Loucy (cell line): ENCODE results near the gene MOV10.
"Not testable (repeated sequence)": the region's sequence is repeated elsewhere in the genome, so short reads cannot be mapped to it uniquely, and the experiment has no call there.

ENCODE experiments used
- EZH2phosphoT487 ChIP-seq: fragments of 200-600 bp; IDR thresholded peaks from 2 replicates; pipeline ENCODE4 v1.6.1; 2018; ENCODE audit warnings: antibody characterized with exemption, mild to moderate bottlenecking, moderate library complexity, borderline replicate concordance
- TF ChIP-seq, protein P1 (sequence below): fragments of 200-600 bp; sonication (generic); conservative IDR thresholded peaks from 2 replicates; pipeline ENCODE4 v1.5.1; 2014; ENCODE audit warnings: mild to moderate bottlenecking, antibody characterized with exemption, low read length

DNA sequence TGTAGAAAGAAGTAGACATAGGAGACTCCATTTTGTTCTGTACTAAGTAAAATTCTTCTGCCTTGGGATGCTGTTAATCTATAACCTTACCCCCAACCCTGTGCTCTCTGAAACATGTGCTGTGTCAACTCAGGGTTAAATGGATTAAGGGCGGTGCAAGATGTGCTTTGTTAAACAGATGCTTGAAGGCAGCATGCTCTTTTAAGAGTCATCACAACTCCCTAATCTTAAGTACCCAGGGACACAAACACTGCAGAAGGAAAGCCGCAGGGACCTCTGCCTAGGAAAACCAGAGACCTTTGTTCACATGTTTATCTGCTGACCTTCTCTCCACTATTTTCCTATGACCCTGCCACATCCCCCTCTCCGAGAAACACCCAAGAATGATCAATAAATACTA is 54.6 kb downstream of the MOV10 start:
- TF ChIP-seq, protein P1, sequence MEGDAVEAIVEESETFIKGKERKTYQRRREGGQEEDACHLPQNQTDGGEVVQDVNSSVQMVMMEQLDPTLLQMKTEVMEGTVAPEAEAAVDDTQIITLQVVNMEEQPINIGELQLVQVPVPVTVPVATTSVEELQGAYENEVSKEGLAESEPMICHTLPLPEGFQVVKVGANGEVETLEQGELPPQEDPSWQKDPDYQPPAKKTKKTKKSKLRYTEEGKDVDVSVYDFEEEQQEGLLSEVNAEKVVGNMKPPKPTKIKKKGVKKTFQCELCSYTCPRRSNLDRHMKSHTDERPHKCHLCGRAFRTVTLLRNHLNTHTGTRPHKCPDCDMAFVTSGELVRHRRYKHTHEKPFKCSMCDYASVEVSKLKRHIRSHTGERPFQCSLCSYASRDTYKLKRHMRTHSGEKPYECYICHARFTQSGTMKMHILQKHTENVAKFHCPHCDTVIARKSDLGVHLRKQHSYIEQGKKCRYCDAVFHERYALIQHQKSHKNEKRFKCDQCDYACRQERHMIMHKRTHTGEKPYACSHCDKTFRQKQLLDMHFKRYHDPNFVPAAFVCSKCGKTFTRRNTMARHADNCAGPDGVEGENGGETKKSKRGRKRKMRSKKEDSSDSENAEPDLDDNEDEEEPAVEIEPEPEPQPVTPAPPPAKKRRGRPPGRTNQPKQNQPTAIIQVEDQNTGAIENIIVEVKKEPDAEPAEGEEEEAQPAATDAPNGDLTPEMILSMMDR: not testable (repeated sequence)
- TF ChIP-seq EZH2phosphoT487: not testable (repeated sequence)
